ENCODE data around the gene DMWD. TPM values are rescaled to one million over a fixed set of nuclear protein-coding genes. Genes with fewer than 3 reads are reported as not detected.
"Not testable (repeated sequence)": the region's sequence is repeated elsewhere in the genome, so short reads cannot be mapped to it uniquely, and the experiment has no call there.

Gene DMWD
- polyA plus RNA-seq, 2 of the 4 experiments (the other 2 are of a cell fraction) = 17.1 to 31.3 TPM

- H3K4me3 ChIP-seq; FAIRE-seq; H3K9me3 ChIP-seq; DNase-seq (ENCODE audit: low read depth in 1 of 2, low spot score in 1 of 2): not testable (repeated sequence)
- Histone ChIP-seq H3K4me2 (peak overlapping the region; percentile 37; the same call in 2 of the 3 replicates), H3K4me1 (peaks cover 18% of the 10 kb centered on the region), H3K27ac (peak overlapping the region in 1 of 2 experiments; percentile 66; a peak in 2 of 6 replicates)
- 84% methylated on average over 5 of the region's 5 CpGs for WGBS (ENCODE audit: missing lambda C conversion rate)
- peak in 1 of 2 experiments; percentile 14; a peak in 3 of 6 replicates for ATAC-seq
- CTCF ChIA-PET = interaction anchor here (0.7 to 74.3 kb wide), 24 partner anchors 9 to 277 kb away, joined by 3 to 2204 read pairs (median 4); partner anchors contain the start of genes DMPK, DMWD, FBXO46 and FOXA3
- POLR2A ChIA-PET = interaction anchor here (0.9 to 2.6 kb wide), 5 partner anchors 17 to 64 kb away, joined by 3 to 23 read pairs (median 4); partner anchors contain the start of genes DMPK and SIX5
Measured at GRCh38 chr19:45799541-45799940, 6.9 kb upstream of the DMWD start.

- Histone ChIP-seq H3K4me3 (no peak overlapping the region), H3K9me3 (no peaks in the 10 kb centered on the region), H3K27ac (peak overlapping the region in 1 of 2 experiments; percentile 66; a peak in 2 of 6 replicates), H3K4me1 (peaks cover 18% of the 10 kb centered on the region), H3K4me2 (peak overlapping the region; percentile 37)
- TF ChIP-seq EP300 (IDR thresholded peaks at IDR 0.05) = no peak
- TF ChIP-seq RFX5 (IDR thresholded peaks at IDR 0.05) = no peak
- TF ChIP-seq KDM5A (IDR thresholded peaks at IDR 0.05) = no peak
- no peak for TF ChIP-seq PBX3 (IDR thresholded peaks at IDR 0.05)
- no peak for TF ChIP-seq NFE2L2 (conservative IDR thresholded peaks at IDR 0.05; ENCODE audit: low read length)
- no peak; a peak in 1 of 4 replicates for TF ChIP-seq CEBPB (IDR thresholded peaks at IDR 0.05)
- TF ChIP-seq HEYL (CRISPR knock-in tag; IDR thresholded peaks at IDR 0.05) = no peak
- TF ChIP-seq CTCF (IDR thresholded peaks at IDR 0.05) = peak; percentile 92
- TF ChIP-seq CBX2 (IDR thresholded peaks at IDR 0.05; ENCODE audit: borderline replicate concordance, low read depth) = no peak
- no peak for TF ChIP-seq POLR2AphosphoS2 (conservative IDR thresholded peaks at IDR 0.05; ENCODE audit: low read length)
- TF ChIP-seq EHMT2 (IDR thresholded peaks at IDR 0.05; ENCODE audit: low read depth) = no peak
- TF ChIP-seq RNF2 (IDR thresholded peaks at IDR 0.05; ENCODE audit: borderline replicate concordance, low read depth) = no peak
- peak; percentile 79 for TF ChIP-seq RAD21 (conservative IDR thresholded peaks at IDR 0.05 in 1 of 2, IDR thresholded peaks at IDR 0.05 in 1 of 2)
- no peak for TF ChIP-seq USF2 (IDR thresholded peaks at IDR 0.05)
- TF ChIP-seq MAX (IDR thresholded peaks at IDR 0.05) = 0 out of 2 replicates have a peak, but pooled peaks have one; percentile 27
- TF ChIP-seq E2F6 (IDR thresholded peaks at IDR 0.05; ENCODE audit: borderline replicate concordance, low read depth) = no peak
- TF ChIP-seq SMC3 (IDR thresholded peaks at IDR 0.05) = peak; percentile 91
- no peak for TF ChIP-seq JUNB (IDR thresholded peaks at IDR 0.05)
- TF ChIP-seq RCOR1 (IDR thresholded peaks at IDR 0.05; ENCODE audit: low read depth, low read length) = no peak
- TF ChIP-seq MYC (IDR thresholded peaks at IDR 0.05; ENCODE audit: borderline replicate concordance, low read length) = no peak
- TF ChIP-seq MAZ (IDR thresholded peaks at IDR 0.05; ENCODE audit: borderline replicate concordance, low read depth, low read length) = no peak
- no peak for TF ChIP-seq NR3C1 (IDR thresholded peaks at IDR 0.05)
- TF ChIP-seq PHF8 (IDR thresholded peaks at IDR 0.05; ENCODE audit: borderline replicate concordance, low read depth) = no peak
- no peak for TF ChIP-seq FOSL2 (IDR thresholded peaks at IDR 0.05)
- TF ChIP-seq FOSL2 (CRISPR knock-in tag; IDR thresholded peaks at IDR 0.05) = peak; percentile 40; the same call in 1 of the 2 replicates
- TF ChIP-seq ESRRA (IDR thresholded peaks at IDR 0.05; ENCODE audit: borderline replicate concordance, low read length) = no peak
- no peak for TF ChIP-seq MAFK (IDR thresholded peaks at IDR 0.05; ENCODE audit: partially characterized antibody)
- ChIA-PET POLR2A (interaction anchor here (0.9 to 2.6 kb wide), 5 partner anchors 17 to 64 kb away, joined by 3 to 23 read pairs (median 4); partner anchors contain the start of genes DMPK and SIX5), CTCF (interaction anchor here (0.7 to 74.3 kb wide), 27 partner anchors 9 to 278 kb away, joined by 3 to 2204 read pairs (median 4); partner anchors contain the start of genes DMPK, DMWD, FBXO46 and FOXA3)
- ATAC-seq = peak; percentile 85 to 94
- peak; percentile 96 for FAIRE-seq
- WGBS (ENCODE audit: missing lambda C conversion rate) = 8% methylated on average over 10 of the region's 10 CpGs
- DNase-seq (ENCODE audit: low read depth in 1 of 2, low spot score in 1 of 2) = peak; percentile 68 to 94
Measured at GRCh38 chr19:45798995-45799517, 6.4 kb upstream of the DMWD start.

All from A549 (cell line).